Measurements from ENCODE around the gene SUPT3H. TPM values are rescaled to one million over a fixed set of nuclear protein-coding genes. Genes with fewer than 3 reads are reported as not detected.

Gene SUPT3H
- total and polyA plus RNA-seq, 9 donors = 10.3 to 23.1 (median 16.2) TPM

DNA sequence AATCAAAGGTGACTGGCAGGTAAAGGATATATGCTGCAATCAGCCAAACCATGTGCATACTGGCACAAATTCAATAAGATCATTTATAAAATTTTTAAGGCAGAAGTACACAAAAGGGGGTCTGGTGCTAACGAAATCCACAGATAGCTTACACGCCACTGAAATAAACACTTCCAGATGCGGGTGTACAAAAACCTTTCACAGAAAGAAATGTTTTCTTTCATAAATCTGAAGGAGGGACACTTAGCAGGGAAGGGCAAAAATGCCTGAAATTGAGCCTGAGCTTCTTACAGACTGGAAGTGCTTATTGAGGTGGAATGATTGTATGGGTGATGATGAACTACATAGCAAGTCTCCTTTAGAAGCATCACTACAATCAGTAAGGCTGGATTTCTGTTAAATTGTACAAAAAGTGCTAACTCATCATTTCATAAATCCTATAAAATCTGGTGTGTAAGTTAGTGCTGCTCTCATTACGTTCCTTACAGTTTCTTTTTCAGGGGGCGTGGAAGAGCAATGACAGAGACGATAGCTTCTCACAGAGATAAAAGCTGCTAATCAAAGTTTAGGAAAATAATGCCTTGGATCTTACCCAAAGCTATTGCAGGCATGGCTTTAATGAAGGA, 458.9 kb downstream of the SUPT3H start:
- no peak for DNase-seq
- Histone ChIP-seq H3K27ac (no peak overlapping the region), H3K27me3 (no peaks in the 10 kb centered on the region), H3K36me3 (no peaks in the 10 kb centered on the region), H3K9me3 (no peaks in the 10 kb centered on the region), H3K4me1 (ENCODE audit: insufficient read depth) (no peaks in the 10 kb centered on the region), H3K4me3 (no peak overlapping the region)
- intact Hi-C loops (cut with DNase I) = no loop called here
- 48 to 57% (median 52%) methylated on average over 6 of the region's 6 CpGs for WGBS, 3 donors
- no peak for TF ChIP-seq EP300 (IDR thresholded peaks at IDR 0.05)
- TF ChIP-seq, protein P1, sequence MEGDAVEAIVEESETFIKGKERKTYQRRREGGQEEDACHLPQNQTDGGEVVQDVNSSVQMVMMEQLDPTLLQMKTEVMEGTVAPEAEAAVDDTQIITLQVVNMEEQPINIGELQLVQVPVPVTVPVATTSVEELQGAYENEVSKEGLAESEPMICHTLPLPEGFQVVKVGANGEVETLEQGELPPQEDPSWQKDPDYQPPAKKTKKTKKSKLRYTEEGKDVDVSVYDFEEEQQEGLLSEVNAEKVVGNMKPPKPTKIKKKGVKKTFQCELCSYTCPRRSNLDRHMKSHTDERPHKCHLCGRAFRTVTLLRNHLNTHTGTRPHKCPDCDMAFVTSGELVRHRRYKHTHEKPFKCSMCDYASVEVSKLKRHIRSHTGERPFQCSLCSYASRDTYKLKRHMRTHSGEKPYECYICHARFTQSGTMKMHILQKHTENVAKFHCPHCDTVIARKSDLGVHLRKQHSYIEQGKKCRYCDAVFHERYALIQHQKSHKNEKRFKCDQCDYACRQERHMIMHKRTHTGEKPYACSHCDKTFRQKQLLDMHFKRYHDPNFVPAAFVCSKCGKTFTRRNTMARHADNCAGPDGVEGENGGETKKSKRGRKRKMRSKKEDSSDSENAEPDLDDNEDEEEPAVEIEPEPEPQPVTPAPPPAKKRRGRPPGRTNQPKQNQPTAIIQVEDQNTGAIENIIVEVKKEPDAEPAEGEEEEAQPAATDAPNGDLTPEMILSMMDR (IDR thresholded peaks at IDR 0.05) = no peak
- TF ChIP-seq POLR2A (IDR thresholded peaks at IDR 0.05) = no peak

DNA sequence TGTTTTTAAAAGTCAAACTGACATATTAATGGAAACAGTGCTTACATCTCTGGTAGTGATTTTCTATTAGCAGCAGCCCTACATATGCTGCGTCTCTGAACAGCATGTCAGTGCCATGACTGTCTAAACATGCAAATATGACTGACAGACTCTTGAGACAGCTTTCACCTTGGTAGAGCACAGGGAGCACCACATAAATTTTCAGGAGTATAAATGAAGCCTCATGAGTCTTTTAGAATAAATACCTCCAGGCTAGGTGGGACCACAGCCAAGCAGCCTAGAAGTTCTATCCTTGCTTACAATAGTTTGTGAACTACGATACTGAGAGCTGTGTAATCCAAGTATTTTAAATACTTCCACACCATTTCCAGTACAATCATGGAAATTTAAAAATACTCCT, 460.3 kb downstream of the SUPT3H start:
- H3K4me3 ChIP-seq = no peak overlapping the region
- DNase-seq = no peak
- 64 to 81% (median 66%) methylated on average over 2 of the region's 2 CpGs for WGBS, 3 donors
- no peaks in the 10 kb centered on the region for H3K27me3 ChIP-seq
- no peak overlapping the region for H3K27ac ChIP-seq
- no peaks in the 10 kb centered on the region for H3K9me3 ChIP-seq
- intact Hi-C loops (cut with DNase I) = no loop called here
- no peaks in the 10 kb centered on the region for H3K36me3 ChIP-seq
- no peaks in the 10 kb centered on the region for H3K4me1 ChIP-seq (ENCODE audit: insufficient read depth)
- no peak for TF ChIP-seq POLR2A (IDR thresholded peaks at IDR 0.05)
- TF ChIP-seq, protein P1 (IDR thresholded peaks at IDR 0.05) = no peak
- no peak for TF ChIP-seq EP300 (IDR thresholded peaks at IDR 0.05)

DNA sequence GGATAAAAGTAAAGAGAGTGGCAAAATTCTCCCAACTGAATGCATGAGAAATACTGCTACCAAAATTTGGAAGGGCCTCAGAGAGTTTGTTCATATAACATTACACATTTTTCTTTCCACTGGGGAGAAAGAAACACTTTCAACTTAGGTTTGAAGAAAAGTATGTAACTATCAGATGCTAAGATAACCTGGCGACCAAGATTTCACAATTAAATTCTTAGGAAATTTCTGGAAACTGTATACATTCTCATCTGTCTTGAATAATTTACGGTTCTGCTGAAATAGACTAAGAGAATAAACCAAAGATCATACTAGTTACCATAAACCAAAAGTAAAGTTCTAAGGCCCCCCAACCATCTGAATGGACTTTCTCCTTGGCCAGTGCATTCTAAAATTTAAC, 462.6 kb downstream of the SUPT3H start:
- TF ChIP-seq POLR2A (IDR thresholded peaks at IDR 0.05) = no peak
- TF ChIP-seq EP300 (IDR thresholded peaks at IDR 0.05) = no peak
- TF ChIP-seq, protein P1 (IDR thresholded peaks at IDR 0.05) = no peak
- WGBS, 3 donors = 94 to 96% (median 96%) methylated on average over 2 of the region's 2 CpGs
- no peak for DNase-seq
- Histone ChIP-seq H3K27ac (no peak overlapping the region), H3K9me3 (no peaks in the 10 kb centered on the region), H3K4me3 (no peak overlapping the region), H3K4me1 (ENCODE audit: insufficient read depth) (no peaks in the 10 kb centered on the region), H3K27me3 (no peaks in the 10 kb centered on the region), H3K36me3 (no peaks in the 10 kb centered on the region)
- intact Hi-C loops (cut with DNase I) = no loop called here

DNA sequence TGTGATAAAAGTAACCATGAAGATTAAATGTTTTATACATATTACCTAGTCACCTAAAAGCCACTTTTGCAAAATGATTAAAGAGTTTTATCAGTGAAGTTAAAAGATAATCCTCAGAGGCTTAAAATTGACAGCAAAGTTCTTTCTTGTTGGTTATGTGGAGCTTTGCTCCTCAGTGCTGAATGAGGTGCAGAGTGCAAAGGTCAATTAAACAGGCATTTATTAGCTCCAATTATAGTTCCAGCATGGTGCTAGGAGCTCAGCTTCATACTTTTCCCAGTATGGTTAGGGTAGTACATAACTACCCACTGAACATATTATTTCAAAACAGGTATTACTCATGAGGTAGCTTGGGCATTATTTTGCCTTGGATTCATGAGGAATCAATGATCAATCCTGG, 463.6 kb downstream of the SUPT3H start:
- Histone ChIP-seq H3K36me3 (no peaks in the 10 kb centered on the region), H3K27me3 (no peaks in the 10 kb centered on the region), H3K9me3 (no peaks in the 10 kb centered on the region), H3K4me1 (ENCODE audit: insufficient read depth) (no peaks in the 10 kb centered on the region), H3K27ac (no peak overlapping the region), H3K4me3 (no peak overlapping the region)
- intact Hi-C loops (cut with DNase I) = no loop called here
- no peak for TF ChIP-seq EP300 (IDR thresholded peaks at IDR 0.05)
- no peak for TF ChIP-seq POLR2A (IDR thresholded peaks at IDR 0.05)
- TF ChIP-seq, protein P1 (IDR thresholded peaks at IDR 0.05) = no peak
- no peak for DNase-seq

Measured in ovary (tissue), 9 donors.